Endodermal cell (in vitro differentiated cells): Measurements from ENCODE around the gene COX6A2. TPM values are rescaled to one million over a fixed set of nuclear protein-coding genes. Genes with fewer than 3 reads are reported as not detected.
"Not testable (repeated sequence)": the region's sequence is repeated elsewhere in the genome, so short reads cannot be mapped to it uniquely, and the experiment has no call there.

Experiments used
- DNase-seq: peaks from one replicate; pipeline ENCODE4 v3.0.0-alpha.2; 2017
- H3K27ac ChIP-seq: 2 replicates; pipeline ENCODE4 v1.5.1; 2013; ENCODE audit warnings: mild to moderate bottlenecking, low read depth, low read length, moderate library complexity
- H3K27me3 ChIP-seq: 2 replicates; pipeline ENCODE4 v1.6.1; 2013; ENCODE audit warnings: mild to moderate bottlenecking, low read length, moderate library complexity; ENCODE audit not compliant: insufficient read depth, control insufficient read depth, poor library complexity, severe bottlenecking
- H3K36me3 ChIP-seq: 2 replicates; pipeline ENCODE4 v1.7.0; 2013; ENCODE audit warnings: mild to moderate bottlenecking, low read length, moderate library complexity; ENCODE audit not compliant: control insufficient read depth, insufficient read depth
- H3K4me1 ChIP-seq: one replicate; pipeline ENCODE4 v1.7.0; 2013; ENCODE audit warnings: low read length; ENCODE audit not compliant: control insufficient read depth, insufficient read depth
- H3K4me3 ChIP-seq: 2 replicates; pipeline ENCODE4 v1.5.1; 2013; ENCODE audit warnings: mild to moderate bottlenecking, low read length, moderate library complexity
- H3K9ac ChIP-seq: 2 replicates; pipeline ENCODE4 v1.6.1; 2013; ENCODE audit warnings: mild to moderate bottlenecking, low read length, moderate library complexity; ENCODE audit not compliant: poor library complexity, severe bottlenecking; ENCODE audit errors: extremely low read depth
- H3K9me3 ChIP-seq: 2 replicates; pipeline ENCODE4 v1.6.1; 2013; ENCODE audit warnings: mild to moderate bottlenecking, low read length, moderate library complexity; ENCODE audit not compliant: control insufficient read depth
- H3K27ac Mint-ChIP-seq: 2 replicates; pipeline ENCODE4 v1.8.0; 2020; ENCODE audit warnings: mixed read lengths
- H3K27me3 Mint-ChIP-seq: 2 replicates; pipeline ENCODE4 v1.8.0; 2021; ENCODE audit warnings: mild to moderate bottlenecking, mixed read lengths; ENCODE audit not compliant: insufficient read depth
- H3K36me3 Mint-ChIP-seq: 2 replicates; pipeline ENCODE4 v1.8.0; 2020; ENCODE audit warnings: low read depth, mixed read lengths
- H3K4me1 Mint-ChIP-seq: 2 replicates; pipeline ENCODE4 v1.8.0; 2020; ENCODE audit warnings: mixed read lengths
- H3K4me3 Mint-ChIP-seq: 2 replicates; pipeline ENCODE4 v1.8.0; 2020; ENCODE audit warnings: mild to moderate bottlenecking, moderate library complexity, mixed read lengths
- H3K9me3 Mint-ChIP-seq: 2 replicates; pipeline ENCODE4 v1.8.0; 2020; ENCODE audit warnings: mild to moderate bottlenecking, mixed read lengths
- WGBS, 2 experiments: methylation state at CpG; one replicate each; pipeline versions ENCODE4 v1.1.5 to v1.1.7; 2013; ENCODE audit warnings: missing lambda C conversion rate in 2 of 2, mixed read lengths in 1 of 2; ENCODE audit not compliant: insufficient coverage in 1 of 2, insufficient read length in 1 of 2; 5-methylcytosine and 5-hydroxymethylcytosine counted together
- total RNA-seq, 2 donors: library from RNA; stranded (reverse); fragmentation: NEBNext Ultra II Directional in 1 of 2; extraction: Animal tissue kit (Norgen Biotek cat#: 25700) in 1 of 2; gene quantifications; 2 replicates in 1 of 2; 3 replicates in 1 of 2; pipeline ENCODE4 v1.2.1, GENCODE V29; 2021
- TF ChIP-seq, protein P1 (sequence below): fragments of 200-600 bp; sonication (generic); conservative IDR thresholded peaks from 2 replicates; pipeline ENCODE4 v1.5.0; 2021; ENCODE audit warnings: antibody characterized with exemption, mild to moderate bottlenecking

COX6A2 gene
- total RNA-seq, 2 donors from 2014 or later: not detected

- Histone ChIP-seq H3K36me3 (no peaks in the 10 kb centered on the region), H3K9ac (no peak overlapping the region), H3K27me3 (no peaks in the 10 kb centered on the region), H3K27ac (no peak overlapping the region), H3K4me3 (no peak overlapping the region), H3K9me3 (no peaks in the 10 kb centered on the region), H3K4me1 (no peaks in the 10 kb centered on the region)
- H3K27ac Mint-ChIP-seq: no peak overlapping the region
- 81 to 94% methylated on average over 4 of the region's 4 CpGs for WGBS, 2 experiments
- no peak overlapping the region for H3K4me3 Mint-ChIP-seq
- no peak for DNase-seq
- H3K36me3 Mint-ChIP-seq: no peaks in the 10 kb centered on the region
- peaks cover 5% of the 10 kb centered on the region for H3K4me1 Mint-ChIP-seq
- H3K27me3 Mint-ChIP-seq: peaks cover 17% of the 10 kb centered on the region
- no peaks in the 10 kb centered on the region for H3K9me3 Mint-ChIP-seq
- TF ChIP-seq, protein P1, sequence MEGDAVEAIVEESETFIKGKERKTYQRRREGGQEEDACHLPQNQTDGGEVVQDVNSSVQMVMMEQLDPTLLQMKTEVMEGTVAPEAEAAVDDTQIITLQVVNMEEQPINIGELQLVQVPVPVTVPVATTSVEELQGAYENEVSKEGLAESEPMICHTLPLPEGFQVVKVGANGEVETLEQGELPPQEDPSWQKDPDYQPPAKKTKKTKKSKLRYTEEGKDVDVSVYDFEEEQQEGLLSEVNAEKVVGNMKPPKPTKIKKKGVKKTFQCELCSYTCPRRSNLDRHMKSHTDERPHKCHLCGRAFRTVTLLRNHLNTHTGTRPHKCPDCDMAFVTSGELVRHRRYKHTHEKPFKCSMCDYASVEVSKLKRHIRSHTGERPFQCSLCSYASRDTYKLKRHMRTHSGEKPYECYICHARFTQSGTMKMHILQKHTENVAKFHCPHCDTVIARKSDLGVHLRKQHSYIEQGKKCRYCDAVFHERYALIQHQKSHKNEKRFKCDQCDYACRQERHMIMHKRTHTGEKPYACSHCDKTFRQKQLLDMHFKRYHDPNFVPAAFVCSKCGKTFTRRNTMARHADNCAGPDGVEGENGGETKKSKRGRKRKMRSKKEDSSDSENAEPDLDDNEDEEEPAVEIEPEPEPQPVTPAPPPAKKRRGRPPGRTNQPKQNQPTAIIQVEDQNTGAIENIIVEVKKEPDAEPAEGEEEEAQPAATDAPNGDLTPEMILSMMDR: no peak
Observed at GRCh38 chr16:31440516-31441184, 12.5 kb upstream of the COX6A2 start.

- TF ChIP-seq, protein P1: no peak
- peaks cover 17% of the 10 kb centered on the region for H3K27me3 Mint-ChIP-seq
- H3K4me1 ChIP-seq: no peaks in the 10 kb centered on the region
Observed at GRCh38 chr16:31439519-31439918, 11.4 kb upstream of the COX6A2 start.

GRCh38 chr16:31439023-31439422, 10.9 kb upstream of the COX6A2 start:
- H3K27me3 Mint-ChIP-seq: peaks cover 15% of the 10 kb centered on the region
- H3K4me3 ChIP-seq, H3K27me3 ChIP-seq, H3K4me1 ChIP-seq, H3K4me1 Mint-ChIP-seq, H3K36me3 ChIP-seq, H3K27ac Mint-ChIP-seq, DNase-seq, H3K4me3 Mint-ChIP-seq, H3K9ac ChIP-seq, H3K9me3 ChIP-seq, H3K36me3 Mint-ChIP-seq, H3K9me3 Mint-ChIP-seq, H3K27ac ChIP-seq: not testable (repeated sequence)
- WGBS, 2 experiments: 86 to 93% methylated on average over 2 of the region's 4 CpGs

More at GRCh38 chr16:31439519-31439918, 11.4 kb upstream of the COX6A2 start:
- Mint-ChIP-seq H3K4me1 (peaks cover 5% of the 10 kb centered on the region), H3K27ac (no peak overlapping the region), H3K4me3 (no peak overlapping the region), H3K9me3 (no peaks in the 10 kb centered on the region), H3K36me3 (no peaks in the 10 kb centered on the region)
- Histone ChIP-seq H3K36me3 (no peaks in the 10 kb centered on the region), H3K4me3 (no peak overlapping the region), H3K9me3 (no peaks in the 10 kb centered on the region), H3K9ac (no peak overlapping the region), H3K27ac (no peak overlapping the region), H3K27me3 (no peaks in the 10 kb centered on the region)
- WGBS, 2 experiments: 100% methylated on average over 2 of the region's 3 CpGs; no CpG with 5 or more reads in 1 of the 2 experiments
- DNase-seq: no peak
